Fibroblast of pulmonary artery (primary cell): ENCODE results near the gene LANCL2.
"Not testable (repeated sequence)": the region's sequence is repeated elsewhere in the genome, so short reads cannot be mapped to it uniquely, and the experiment has no call there.

Experiments
- DNase-seq: peaks from one replicate; pipeline ENCODE4 v3.0.0-alpha.2; 2010; ENCODE audit warnings: low read depth
- H3K4me3 ChIP-seq: replicated peaks from 2 replicates; pipeline ENCODE4 v1.5.1; 2011; ENCODE audit warnings: low read depth, mild to moderate bottlenecking, control low read depth, low read length, moderate library complexity
- CTCF ChIP-seq: IDR thresholded peaks from 2 replicates; pipeline ENCODE4 v1.5.1; 2011; ENCODE audit warnings: mild to moderate bottlenecking, control low read depth, low read length, inconsistent platforms; ENCODE audit errors: missing control alignments

LANCL2 gene

GRCh38 chr7:55386541-55386940 lies 21.4 kb downstream of the LANCL2 start:
- TF ChIP-seq CTCF = no peak
- no peak for DNase-seq
- no peak overlapping the region for H3K4me3 ChIP-seq

GRCh38 chr7:55387062-55387965 lies 22.2 kb downstream of the LANCL2 start:
- H3K4me3 ChIP-seq = no peak overlapping the region
- peak; percentile 19 for DNase-seq
- no peak for TF ChIP-seq CTCF

- no peak overlapping the region for H3K4me3 ChIP-seq
- DNase-seq = no peak
- no peak for TF ChIP-seq CTCF
These were observed 31.2 kb downstream of the LANCL2 start for GRCh38 chr7:55396233-55396785.

- no peak for DNase-seq
- H3K4me3 ChIP-seq = no peak overlapping the region
- TF ChIP-seq CTCF = no peak
These were observed 32.5 kb downstream of the LANCL2 start for GRCh38 chr7:55397617-55398016.

- DNase-seq = no peak
- no peak overlapping the region for H3K4me3 ChIP-seq
- no peak for TF ChIP-seq CTCF
These were observed 35.1 kb downstream of the LANCL2 start for GRCh38 chr7:55400191-55400590.

GRCh38 chr7:55402506-55402905 lies 37.4 kb downstream of the LANCL2 start:
- not testable (repeated sequence) for DNase-seq, H3K4me3 ChIP-seq

- no peak for DNase-seq
- H3K4me3 ChIP-seq = no peak overlapping the region
- TF ChIP-seq CTCF = no peak
These were observed 40.9 kb downstream of the LANCL2 start for GRCh38 chr7:55405856-55406541.
